Measurements from ENCODE around the gene MCL1.
"Not testable (repeated sequence)": the region's sequence is repeated elsewhere in the genome, so short reads cannot be mapped to it uniquely, and the experiment has no call there.

- not testable (repeated sequence) for TF ChIP-seq CTCF (IDR thresholded peaks at IDR 0.05); EZH2 (IDR thresholded peaks at IDR 0.05; ENCODE audit: borderline replicate concordance, insufficient read depth, low read depth, low read length, poor library complexity, severe bottlenecking)
Observed at GRCh38 chr1:150581962-150582361, 2.6 kb upstream of the MCL1 start.
